Measurements from ENCODE around the gene CEP55.
A peak's percentile ranks its signal among the peaks of the same experiment; 100 is the strongest.

Gene CEP55

DNA sequence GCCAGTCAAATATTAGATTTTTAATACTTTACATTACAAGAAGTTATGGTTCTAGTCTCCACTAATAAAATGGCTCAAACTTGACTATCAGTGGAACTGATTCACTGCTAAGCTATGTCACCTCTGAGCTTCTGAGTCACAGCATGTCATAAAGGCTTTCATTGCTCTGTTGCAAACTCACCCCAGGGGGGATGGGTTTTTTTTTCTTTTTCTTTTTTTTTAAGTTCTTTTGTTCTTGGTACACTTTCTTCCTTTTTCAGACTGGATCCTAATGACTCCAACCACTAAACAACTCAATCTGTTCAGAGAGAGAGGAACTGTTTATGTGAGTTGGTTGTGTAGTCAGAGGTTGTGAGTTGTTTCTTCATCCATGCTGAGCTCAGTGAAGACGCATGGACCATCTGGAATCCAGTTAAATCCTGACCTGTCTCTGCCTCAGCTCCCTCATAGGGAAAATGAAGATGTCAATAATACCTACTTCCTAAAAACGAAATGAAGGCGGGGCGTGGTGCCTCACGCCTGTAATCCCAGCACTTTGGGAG, 25.2 kb upstream of the CEP55 start:
- no peak for DNase-seq

- DNase-seq: no peak
Measured at GRCh38 chr10:93473161-93473560, 23.3 kb upstream of the CEP55 start.

DNA sequence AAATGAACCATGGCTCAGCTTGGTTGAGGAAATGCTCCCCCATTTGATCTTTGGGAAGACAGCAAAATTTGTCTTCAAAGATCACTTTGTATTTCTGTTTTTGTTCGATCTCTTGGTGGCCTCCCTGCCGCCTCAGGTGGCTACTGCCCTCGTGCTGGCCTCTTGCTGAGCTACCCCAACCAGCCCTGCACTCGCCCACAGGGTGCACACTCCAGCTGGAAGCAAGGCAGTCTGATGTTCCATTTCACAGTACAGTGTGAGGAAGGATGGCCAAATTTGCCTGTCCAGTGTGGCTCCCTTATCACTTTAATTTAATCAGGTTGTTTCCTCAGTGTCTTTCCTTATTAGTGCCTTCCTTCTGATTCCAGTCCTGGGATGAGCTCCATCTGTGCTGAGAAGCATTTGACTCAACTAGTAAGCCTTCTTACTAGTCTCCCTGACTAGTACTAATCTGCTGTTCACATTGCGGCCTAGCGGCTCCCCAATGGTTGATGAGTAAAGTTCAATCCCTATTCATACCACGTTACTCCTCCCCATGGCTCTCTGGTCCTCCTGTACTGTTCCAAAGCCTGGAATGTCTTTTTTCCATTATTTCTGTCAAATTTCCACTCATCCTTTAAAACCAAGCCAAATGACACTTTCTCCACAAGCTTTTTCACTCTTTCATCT, 22.5 kb upstream of the CEP55 start:
- DNase-seq: no peak

GRCh38 chr10:93475227-93475626, 21.2 kb upstream of the CEP55 start:
- no peak for DNase-seq

GRCh38 chr10:93475871-93476270, 20.5 kb upstream of the CEP55 start:
- no peak for DNase-seq

DNA sequence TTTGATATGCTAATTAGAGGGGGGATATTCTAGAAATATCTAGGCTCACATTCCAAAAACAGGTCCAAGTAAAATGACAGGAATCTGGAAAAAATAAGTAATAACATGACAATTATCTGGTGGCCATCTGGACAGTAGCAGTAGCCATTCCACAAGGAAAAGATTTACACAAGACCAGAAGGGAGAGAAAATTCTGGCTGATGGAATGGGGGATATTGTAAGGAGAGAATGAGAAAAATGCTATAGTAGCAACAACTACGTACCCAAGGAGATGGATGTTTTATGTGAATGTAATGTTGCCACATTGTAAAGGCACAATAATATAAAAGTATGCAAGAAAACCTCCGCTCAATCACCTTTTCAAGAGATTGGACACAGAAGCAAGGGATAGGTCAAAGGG, 19.7 kb upstream of the CEP55 start:
- no peak for DNase-seq

GRCh38 chr10:93478873-93479272, 17.5 kb upstream of the CEP55 start:
- no peak for DNase-seq

DNA sequence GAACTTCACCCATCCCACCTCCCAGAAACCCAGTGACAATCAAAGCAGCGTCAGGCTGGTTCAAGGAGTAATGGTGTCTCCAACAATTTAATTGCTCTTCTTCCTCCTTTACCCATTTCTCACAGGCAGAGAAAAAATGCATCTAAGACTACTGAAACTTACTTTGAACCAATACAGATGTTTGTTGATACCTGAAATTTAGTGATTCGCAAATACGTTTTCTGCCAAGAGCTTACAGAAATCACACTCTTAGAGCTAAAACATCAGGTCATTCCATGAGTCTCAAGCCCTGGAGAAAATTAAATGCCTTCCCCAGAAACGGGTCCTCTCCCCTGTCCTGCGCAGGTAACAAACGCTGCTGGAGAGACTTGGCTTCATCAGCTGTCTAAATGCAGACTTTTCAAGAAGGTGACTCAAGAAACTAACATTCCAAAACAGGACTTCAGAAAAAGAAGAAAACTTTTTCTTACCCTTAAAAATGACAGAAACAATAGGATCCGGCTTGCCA, 14.7 kb upstream of the CEP55 start:
- no peak for DNase-seq

DNA sequence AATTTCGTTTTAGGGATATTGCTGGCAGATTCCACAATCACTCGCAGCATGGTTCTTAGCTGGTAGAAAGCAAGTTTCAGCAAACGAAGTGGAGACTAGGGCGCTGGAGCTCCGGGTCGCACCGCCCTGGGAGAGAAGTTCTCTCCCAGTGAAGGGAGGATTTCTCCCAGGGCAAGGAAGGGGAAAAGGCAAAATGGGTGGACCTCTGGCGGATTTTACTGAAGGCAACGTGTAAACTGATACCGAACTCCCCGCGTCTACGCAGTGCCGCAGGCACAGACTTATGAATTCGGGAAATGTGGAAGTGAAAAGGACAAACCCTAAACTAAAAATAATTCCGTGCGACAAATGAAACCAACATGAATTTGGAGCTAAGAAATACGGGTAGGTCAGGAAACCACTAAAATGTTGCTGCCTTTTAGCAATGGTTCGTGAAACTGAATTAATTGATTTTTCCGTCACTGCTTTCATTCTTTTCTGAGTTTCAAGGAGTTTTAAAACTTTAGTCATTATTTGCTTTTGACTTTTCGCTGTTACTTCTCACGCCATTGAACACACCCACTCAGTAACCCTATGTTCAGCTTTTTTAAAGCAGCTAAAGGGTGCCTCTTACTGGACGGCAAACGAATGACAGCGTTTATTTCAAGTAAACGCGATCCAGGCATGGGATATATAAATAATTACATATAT, 14.1 kb upstream of the CEP55 start, which contains the start of gene MYOF:
Gene MYOF (minus strand): TSS at position 190 of the 690 bp plus-strand sequence. CDS start 140 bp downstream, at position 50.
- peak in 1 of 4 experiments; percentile 11 for DNase-seq

DNA sequence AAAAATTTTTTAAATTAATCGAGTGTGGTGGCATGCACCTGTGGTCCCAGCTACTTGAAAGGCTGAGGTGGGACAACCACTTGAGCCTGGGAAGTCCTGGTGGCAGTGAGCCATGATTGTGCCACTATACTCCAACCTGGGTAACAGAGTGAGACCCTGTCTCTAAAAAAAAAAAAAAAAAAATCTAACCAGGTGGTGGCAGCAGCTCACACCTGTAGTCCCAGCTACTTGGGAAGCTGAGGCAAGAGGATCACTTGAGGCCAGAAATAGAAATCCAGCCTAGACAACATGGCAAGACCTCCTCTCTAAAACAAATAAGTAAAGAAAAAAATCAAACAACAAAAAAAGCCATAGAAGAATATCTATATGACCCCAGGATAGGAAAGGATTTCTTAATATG, 10.7 kb upstream of the CEP55 start:
- no peak for DNase-seq

DNA sequence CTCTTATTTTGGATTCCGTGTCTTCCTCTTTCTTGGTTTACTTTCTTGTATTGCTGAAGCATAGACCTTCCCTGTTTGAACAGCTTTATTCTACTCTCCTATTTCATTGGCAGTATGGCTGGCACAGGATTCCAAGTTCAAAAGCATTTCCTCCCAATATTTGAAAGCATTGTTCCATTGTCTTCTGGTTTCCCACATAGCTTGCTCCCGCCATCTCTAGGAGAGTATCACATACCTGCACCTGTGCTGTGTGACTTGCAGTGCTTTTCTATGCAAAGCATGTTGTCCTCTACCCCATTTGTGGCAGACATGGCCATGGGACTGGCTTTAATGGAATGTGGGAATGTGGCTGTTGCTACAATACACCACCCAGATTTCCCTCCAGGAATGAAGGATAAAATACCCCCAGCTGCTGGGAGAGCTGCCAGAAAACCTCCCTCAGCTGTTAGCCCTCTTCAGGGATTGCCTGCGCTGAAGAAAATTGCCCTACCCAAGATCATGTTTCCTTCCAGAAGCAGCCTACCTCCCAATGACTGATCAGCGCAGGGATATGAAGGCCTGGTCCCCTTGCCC, 7.4 kb upstream of the CEP55 start:
- no peak for DNase-seq

- no peak for DNase-seq
Measured at GRCh38 chr10:93491602-93492121, 4.8 kb upstream of the CEP55 start.

DNA sequence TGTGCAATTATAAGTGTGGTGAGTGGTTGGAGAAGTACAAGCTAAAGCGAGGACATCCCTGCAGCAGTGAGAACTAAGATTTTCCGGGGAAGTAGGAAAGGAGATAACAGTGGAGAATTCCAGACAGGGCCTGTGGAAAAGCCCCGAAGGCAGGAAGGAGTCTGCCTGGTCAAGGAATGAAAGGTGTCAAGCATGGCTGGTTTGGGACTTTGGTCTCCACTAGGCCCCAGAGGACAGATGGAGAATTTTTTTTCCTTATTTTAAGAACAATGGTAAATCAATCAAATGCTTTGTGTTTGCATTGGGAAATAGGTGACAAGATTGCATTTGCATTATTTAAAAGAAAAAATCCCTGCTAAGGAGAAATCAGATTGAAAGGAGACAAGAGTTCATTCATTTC, 3.2 kb upstream of the CEP55 start:
- no peak for DNase-seq

DNA sequence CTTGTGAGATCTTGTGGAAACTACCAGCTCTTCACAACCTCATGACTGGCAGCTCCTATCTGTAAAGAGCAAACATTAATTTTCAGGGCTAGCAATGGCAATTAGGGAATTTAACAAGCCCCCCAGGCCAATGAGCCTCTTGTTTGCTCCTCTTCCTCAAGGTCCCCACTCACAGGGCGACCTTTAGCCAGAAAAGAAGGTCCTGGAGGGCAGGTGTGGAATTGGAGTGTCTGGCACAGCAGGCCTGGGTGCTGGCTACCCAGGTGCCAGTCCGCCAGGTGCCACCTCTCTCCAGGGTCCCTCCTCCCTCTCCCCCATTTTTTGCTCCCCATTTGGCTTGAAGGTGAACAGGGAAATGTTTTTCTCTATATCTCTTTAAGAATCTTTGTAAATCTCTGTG, 1.9 kb upstream of the CEP55 start:
- DNase-seq: no peak

- DNase-seq: no peak
Measured at GRCh38 chr10:93495654-93496321, 624 bp upstream of the CEP55 start.

GRCh38 chr10:93498166-93498565, 1.8 kb downstream of the CEP55 start:
- no peak for DNase-seq

DNA sequence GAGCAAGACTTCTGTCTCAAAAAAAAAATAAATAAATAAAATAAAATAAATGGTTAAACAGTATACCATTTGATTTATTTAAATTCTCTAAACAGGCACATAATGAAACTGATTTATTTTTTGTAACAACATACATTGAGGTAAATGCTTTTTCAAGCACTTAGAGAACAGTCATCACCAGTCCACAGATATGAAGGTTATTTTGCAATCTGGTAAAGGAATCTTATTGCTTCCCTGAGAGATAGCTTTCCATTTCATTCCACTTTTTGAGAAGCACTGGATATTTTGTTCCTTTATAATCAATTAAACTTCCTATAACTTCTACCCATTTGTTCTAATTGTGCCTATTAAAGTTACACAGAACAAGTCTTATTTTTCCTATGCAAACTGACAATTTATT, 5.2 kb downstream of the CEP55 start:
- no peak for DNase-seq

GRCh38 chr10:93503075-93503474, 6.7 kb downstream of the CEP55 start:
- DNase-seq: no peak

DNA sequence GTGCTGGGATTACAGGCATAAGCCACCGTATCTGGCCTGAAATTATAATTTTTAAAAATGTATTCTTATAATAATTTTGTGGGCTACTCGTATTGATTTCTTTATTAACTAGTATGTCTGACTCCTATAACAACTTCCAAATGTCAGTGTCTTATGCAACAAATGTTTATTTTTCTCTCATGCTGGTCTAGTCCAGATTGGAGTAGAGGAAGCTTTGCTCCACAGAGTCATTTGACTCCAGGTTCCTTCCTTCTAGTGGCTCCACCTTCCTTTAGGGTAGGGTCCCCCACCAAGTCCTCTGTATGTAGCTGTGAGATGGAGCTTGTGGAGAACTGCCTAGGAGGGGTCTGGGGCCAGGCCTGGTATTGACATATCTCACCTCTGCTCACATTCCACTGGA, 8.7 kb downstream of the CEP55 start:
- no peak for DNase-seq

DNA sequence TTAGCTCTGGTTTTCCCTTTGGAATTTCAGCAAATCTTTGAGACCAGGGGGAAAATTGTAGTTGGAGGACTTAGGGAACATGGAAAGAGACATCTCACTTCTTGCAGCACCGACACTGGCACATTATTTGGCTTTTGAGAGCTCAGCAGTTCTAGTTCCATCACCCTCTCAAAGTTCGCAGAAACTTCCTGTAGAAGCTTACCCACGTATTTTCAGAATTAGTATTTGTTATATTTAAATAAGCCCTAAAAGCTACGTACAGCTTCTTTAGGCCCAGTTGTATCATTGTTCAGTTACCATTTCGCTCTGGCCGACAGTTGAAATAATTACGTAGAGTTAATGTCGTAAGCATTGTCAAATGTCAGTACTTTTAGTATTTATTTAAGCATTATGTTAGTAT, 13.4 kb downstream of the CEP55 start:
- no peak for DNase-seq

GRCh38 chr10:93512565-93512964, 16.2 kb downstream of the CEP55 start:
- DNase-seq: no peak

DNA sequence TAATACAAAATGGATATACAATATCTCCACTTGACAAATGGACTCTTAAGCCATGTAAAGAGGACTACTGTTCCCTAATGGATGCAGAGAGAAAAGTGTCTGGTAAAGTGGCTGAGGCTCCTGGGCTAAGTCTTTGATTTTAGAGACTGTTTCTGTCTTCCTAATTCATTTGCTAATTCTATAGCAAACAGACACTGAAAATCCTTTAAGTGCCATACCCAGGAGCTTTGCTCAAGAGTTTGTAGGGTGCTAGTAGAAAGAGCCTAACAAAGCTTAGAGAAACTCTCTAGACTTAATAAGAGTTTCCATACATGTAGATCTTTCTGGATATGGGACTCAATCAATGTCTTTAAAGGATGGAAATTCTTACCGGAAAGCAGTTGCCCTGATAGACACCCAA, 16.7 kb downstream of the CEP55 start:
- DNase-seq: no peak

GRCh38 chr10:93514521-93514920, 18.1 kb downstream of the CEP55 start:
- no peak for DNase-seq

Data from activated CD4-positive, CD25-positive, alpha-beta regulatory T cell (primary cell).